Transverse colon (tissue), 4 donors: ENCODE measurements around the gene RBM20.

ENCODE experiments used
- CTCF ChIP-seq, 5 experiments: fragments of 200-600 bp in 3 of 5; fragments of 450-650 bp in 2 of 5; sonication (generic) in 3 of 5; IDR thresholded peaks; 1 replicate in 2 of 5; 2 replicates in 3 of 5; pipeline ENCODE4 v1.5.1; 2016 to 2017; ENCODE audit warnings: antibody characterized with exemption in 5 of 5, inconsistent platforms in 3 of 5, mild to moderate bottlenecking in 2 of 5, moderate library complexity in 1 of 5
- EP300 ChIP-seq: sonication (generic); formaldehyde crosslinking; IDR thresholded peaks from one replicate; pipeline ENCODE4 v1.6.1; 2017; ENCODE audit warnings: antibody characterized with exemption, low read depth
- POLR2A ChIP-seq: fragments of 450-650 bp; IDR thresholded peaks from one replicate; pipeline ENCODE4 v1.6.1; 2016; ENCODE audit warnings: antibody characterized with exemption, mild to moderate bottlenecking, moderate library complexity
- POLR2AphosphoS5 ChIP-seq, 3 donors: sonication (generic); formaldehyde crosslinking; IDR thresholded peaks; one replicate each; pipeline ENCODE4 v1.6.1; 2016; ENCODE audit warnings: antibody characterized with exemption in 3 of 3

GRCh38 chr10:110643653-110644597 is at the start of gene RBM20:
- TF ChIP-seq CTCF (IDR thresholded peaks at IDR 0.05) (no peak), EP300 (no peak), POLR2AphosphoS5 (IDR thresholded peaks at IDR 0.05) (no peak), POLR2A (no peak)
